Stimulated activated CD8-positive, alpha-beta memory T cell treated with anti-CD3 and anti-CD28 coated beads, Interleukin-15, amount 100 ng/mL, for 4 hours (primary cell): ENCODE measurements around the gene ASCL2.

ENCODE experiments used
- DNase-seq, 2 donors: peaks; one replicate each; pipeline ENCODE4 v3.0.0-alpha.2; 2020; ENCODE audit warnings: low read depth in 2 of 2

The ASCL2 gene

GRCh38 chr11:2270322-2271076 is at the start of gene ASCL2:
Gene ASCL2 (minus strand): TSS chr11:2270588. CDS start chr11:2270332, 256 bp downstream.
- DNase-seq, result no peak

- no peak for DNase-seq
Observed at GRCh38 chr11:2319791-2320472, 49.5 kb upstream of the ASCL2 start.

- no peak for DNase-seq
Observed at GRCh38 chr11:2318707-2319106, 48.3 kb upstream of the ASCL2 start.

GRCh38 chr11:2318123-2318522 is 47.7 kb upstream of the ASCL2 start:
- DNase-seq, result no peak

GRCh38 chr11:2317354-2318050 is 47.1 kb upstream of the ASCL2 start:
- DNase-seq, result no peak

DNA sequence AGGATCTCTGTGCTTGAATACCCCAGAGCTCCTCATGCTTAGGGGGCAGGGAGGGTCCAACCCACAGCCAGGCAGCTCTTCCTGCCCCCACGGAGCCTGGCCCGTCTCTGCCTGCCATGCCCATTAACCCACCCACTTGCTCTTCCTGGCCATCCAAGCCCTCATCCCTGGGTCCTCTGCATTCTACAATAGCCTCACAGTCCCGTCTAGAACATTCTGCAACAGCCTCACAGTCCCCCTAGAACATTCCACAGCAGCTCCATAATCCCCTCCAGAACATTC is 46.5 kb upstream of the ASCL2 start:
- no peak for DNase-seq

- no peak for DNase-seq
Observed at GRCh38 chr11:2316169-2316962, 46.0 kb upstream of the ASCL2 start.

GRCh38 chr11:2315395-2316168 is 45.2 kb upstream of the ASCL2 start:
- DNase-seq, result no peak

- no peak for DNase-seq
Observed at GRCh38 chr11:2314525-2315394, 44.4 kb upstream of the ASCL2 start.

DNA sequence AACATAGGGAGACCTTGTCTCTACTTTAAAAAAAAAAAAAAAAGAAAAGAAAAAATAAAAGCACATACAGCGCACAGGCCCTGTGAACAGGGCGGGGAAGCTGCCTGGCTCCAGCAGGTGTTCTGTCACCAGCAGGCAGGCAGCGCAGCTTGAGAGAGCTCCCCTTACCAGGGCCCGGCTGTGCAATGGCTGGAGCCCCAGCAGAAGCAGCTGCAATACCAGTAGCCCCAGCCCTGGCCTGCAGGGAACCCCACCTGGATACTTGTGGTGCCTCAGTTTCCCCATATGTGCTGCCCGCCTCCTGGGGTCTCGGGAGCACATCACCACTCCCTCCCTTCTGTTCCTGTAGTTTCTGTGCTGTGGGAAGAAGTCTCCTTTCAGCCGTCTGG is 43.7 kb upstream of the ASCL2 start:
- no peak for DNase-seq

- DNase-seq, result no peak
Observed at GRCh38 chr11:2313051-2313951, 42.9 kb upstream of the ASCL2 start.

- no peak for DNase-seq
Observed at GRCh38 chr11:2312232-2313042, 42.0 kb upstream of the ASCL2 start.

GRCh38 chr11:2311353-2312133 is 41.2 kb upstream of the ASCL2 start:
- DNase-seq, result no peak

GRCh38 chr11:2310786-2311352 is 40.5 kb upstream of the ASCL2 start:
- DNase-seq, result no peak

- no peak for DNase-seq
Observed at GRCh38 chr11:2310073-2310785, 39.8 kb upstream of the ASCL2 start.

- DNase-seq, result no peak
Observed at GRCh38 chr11:2309251-2310072, 39.1 kb upstream of the ASCL2 start.
